GM18505 (cell line): ENCODE data around the gene ABLIM2.

Experiments
- ATAC-seq: cut with Tn5 transposase; IDR thresholded peaks from one replicate; pipeline ENCODE4 v1.9.1; 2021; ENCODE audit not compliant: unreplicated experiment
- POLR2A ChIP-seq: IDR thresholded peaks from 4 replicates; pipeline ENCODE4 v1.6.1; 2011; ENCODE audit warnings: borderline replicate concordance; ENCODE audit not compliant: insufficient read depth, insufficient read length; ENCODE audit errors: extremely low read depth

The ABLIM2 gene

DNA sequence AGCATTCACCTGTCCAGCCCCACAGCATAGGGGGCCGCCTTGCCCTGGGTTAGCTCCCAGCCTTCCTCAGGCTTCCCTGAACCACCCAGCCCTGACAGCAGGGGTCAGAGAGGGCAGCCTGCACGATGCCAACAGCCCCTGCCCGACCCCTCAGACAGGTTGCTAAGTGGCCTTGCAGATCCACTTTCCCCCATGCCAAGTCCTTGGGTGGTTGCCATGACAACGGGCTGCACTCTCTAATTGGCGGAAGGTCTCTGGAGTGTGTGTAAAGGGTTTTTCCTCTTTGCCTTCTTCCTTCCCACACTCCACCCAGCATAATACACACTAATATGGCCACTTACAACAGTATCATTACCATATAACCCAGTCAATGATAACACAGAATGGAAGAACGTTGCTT is 119.3 kb downstream of the ABLIM2 start:
- no peak for ATAC-seq

DNA sequence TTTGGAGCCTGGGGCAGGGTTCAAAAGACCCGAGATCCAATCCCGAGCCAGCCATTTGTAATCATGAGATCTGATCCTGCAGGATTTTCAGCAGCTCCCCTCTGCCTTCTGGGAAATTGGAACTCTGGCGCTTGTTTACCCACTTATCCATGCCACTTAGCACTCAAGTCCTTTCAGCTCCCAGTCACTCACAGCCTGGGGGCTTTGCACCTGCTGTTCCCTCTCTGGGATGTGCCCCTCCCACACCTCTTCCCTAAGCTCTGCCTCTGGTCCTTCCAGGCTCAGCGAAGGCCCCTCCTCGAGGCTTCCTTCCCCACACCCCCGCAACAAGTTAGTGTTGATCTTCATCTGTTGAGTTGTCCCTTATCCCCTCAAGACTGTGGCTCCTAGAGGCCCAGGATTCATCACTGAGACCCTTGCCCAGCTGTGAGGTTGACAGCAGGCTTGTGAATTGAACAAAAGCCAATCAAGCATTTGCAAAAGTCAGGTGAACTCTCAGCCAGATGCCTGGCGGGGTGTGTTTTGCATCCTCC is 119.8 kb downstream of the ABLIM2 start:
- no peak for TF ChIP-seq POLR2A
- no peak for ATAC-seq

More for the DNA sequence above, 119.3 kb downstream of the ABLIM2 start:
- TF ChIP-seq POLR2A, result no peak

DNA sequence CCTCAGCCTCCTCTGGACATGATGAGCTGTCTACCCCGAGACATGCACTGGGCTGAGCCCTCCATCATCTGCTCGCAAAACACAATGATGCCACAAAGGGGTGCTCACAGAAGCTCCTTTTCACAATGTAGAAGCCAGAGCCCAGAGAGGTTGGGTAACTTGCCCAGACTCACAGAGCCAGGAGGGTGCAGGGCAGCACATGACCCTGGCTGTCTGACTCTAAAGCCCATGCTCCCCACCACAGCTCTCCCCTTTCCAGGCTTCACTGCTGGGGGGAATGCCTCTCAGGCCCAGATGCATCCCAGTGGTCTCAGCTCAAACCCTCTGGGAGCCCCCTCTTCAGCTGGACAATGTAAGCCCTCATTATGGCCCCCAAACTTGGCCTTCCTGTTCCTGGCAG is 120.5 kb downstream of the ABLIM2 start:
- no peak for TF ChIP-seq POLR2A
- ATAC-seq, result no peak

DNA sequence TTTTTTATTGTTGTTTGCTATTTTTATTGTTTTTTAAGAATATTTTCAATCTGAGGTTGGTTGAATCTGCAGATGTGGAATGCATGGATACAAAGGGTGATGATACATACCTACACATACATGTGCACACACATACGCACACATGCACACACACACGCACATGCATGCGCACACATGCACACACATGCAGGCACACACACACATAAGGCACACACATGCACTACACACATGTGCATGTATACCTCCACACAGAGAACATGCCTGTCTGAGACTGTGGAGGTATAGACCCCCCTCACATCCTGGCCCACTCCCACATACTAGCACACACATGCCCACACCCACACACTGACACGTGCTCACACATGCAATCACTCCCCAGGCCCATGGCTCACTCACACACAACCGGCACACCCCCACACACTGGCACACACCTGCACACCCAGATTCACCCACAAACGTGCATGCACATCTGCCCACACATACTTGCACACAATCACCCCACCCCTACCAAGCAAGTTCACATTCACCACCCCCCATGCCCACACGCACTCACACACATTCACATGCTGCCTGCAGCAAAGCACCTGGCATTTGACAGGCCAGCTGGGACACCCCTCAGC is 121.4 kb downstream of the ABLIM2 start:
- TF ChIP-seq POLR2A, result no peak
- no peak for ATAC-seq

DNA sequence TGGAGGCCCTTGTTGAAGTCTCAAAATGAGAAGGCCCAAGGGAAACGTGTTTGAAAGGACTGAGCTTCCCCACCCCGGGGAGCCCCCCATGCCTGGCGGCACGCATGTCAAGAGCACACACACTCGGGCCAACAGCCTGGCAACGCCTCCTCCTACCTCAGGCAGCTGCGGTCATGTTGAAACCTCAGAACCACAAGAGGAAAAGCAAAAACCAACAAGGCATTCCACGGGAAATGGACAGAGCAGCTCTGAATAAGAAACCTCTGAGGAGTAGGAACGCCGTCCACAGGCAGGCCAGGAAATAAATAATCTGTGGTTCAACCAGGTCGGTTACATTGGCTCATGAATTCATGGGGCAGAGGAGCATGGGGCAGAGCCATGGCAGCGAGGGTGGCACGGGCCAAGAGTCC is 123.2 kb downstream of the ABLIM2 start:
- TF ChIP-seq POLR2A, result no peak
- no peak for ATAC-seq

DNA sequence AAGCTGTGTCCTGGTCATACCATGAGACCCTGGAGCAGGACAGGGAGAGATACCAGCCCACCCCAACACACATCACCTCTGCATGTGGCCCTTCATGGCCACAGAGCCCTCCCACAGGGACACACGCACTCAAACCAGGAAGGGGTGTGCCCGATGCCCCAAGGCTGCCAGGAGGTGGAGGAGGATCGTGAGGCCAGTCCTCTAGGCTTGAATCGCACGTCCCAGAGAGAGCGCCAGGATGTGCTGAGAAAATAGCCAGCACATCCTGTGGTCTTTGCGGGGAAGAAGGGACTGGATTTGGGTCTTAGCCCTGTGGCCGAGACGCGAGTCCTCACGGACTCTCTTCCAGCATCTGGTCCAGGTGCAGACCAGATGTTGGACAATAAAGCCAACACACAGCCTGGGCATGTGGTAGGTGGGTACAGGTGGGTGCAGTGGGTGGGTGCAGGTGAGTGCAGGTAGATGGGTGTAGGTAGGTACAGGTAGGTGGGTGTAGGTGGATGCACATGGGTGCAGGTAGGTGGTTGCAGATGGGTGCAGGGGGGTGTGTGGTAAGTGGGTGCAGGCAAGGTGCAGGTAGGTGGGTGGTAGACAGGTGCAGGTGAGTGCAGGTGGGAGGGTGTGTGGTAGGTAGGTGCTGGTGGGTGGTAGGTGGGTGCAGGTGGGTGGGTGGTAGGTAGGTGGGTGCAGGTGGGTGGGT is 124.6 kb downstream of the ABLIM2 start:
- no peak for ATAC-seq
- TF ChIP-seq POLR2A, result no peak

DNA sequence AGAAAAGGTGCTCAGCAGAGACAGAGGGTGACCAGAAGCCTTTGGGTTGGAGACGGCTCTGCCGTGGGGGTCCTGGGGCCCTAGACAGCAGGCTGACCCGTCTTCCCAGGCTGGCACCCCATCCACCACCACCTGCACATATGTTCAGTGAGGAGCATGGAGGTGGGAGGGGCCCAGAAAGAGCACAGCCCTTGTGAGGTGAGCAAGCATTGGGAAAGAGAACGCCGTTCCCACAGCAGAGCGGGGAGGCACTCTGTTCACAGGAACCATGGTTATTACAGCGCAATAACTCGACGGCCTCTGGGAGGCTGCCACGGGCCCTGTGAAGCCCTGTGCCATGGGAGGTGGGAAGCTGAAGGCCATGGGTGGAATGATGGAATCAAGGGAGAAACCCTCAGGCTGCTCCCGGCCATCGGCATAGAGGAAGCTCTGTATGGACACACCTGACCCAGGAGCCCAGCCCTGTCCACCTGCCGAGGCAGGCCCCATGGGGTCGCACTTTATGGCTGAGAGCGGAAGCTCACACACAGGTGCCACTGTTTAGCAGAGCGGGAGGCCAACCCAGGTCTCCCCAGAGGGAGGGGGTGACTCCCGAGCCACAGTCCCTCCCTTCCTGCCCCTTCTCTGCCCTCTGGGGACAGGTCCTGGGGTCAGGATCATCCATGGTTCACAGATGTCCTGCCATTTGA is 125.4 kb downstream of the ABLIM2 start:
- ATAC-seq, result no peak
- no peak for TF ChIP-seq POLR2A

DNA sequence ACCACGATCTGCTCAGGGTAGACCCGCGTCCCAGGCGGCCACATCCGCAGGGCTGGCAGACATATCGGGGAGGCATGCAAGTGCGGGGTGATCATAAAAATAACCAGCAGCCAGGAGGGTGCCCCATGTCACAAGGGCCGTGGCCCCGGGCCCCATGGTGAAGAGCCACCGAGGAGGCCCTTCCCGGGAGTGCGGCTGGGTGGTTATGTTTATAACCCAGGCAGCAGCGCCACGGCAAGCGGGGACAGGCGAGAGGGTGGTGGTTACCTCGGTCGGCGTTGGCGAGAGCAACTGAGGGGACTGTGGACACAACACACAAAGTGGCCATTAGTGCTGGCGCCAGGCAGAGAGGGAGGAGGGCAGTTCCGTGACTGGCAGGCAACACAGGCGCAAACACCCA is 126.2 kb downstream of the ABLIM2 start:
- TF ChIP-seq POLR2A, result no peak

DNA sequence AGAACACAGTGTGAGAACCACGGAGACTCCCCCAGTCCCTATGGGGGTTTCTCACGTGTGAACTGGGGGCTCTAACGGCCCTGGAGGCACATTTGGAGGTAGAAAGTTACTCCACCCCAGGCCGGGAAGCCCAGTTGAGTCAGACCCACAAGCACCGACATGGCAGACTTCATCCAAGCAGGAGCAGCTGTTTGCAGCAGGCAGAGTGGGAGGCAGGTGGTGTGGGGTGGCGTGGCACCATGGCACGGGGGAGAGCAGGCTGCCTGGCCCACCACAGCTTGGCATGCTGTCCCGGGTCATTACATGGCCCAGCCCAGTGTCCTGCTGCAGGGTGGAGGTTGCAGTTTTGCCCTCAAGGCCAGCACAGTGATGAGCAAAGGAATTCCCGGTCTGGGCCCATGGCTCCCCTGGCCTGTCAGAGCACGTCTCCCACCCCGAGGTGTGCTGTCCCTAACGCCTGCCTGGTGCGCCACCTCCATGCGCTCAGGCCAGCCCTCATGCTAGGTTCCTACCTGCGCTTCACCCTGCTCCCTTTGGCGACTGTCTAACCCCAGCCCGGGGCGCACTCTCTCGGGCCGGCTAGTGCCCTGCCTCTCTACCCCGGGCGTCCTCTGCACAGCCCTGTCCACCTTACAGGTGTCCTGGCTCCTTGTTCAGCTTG is 128.4 kb downstream of the ABLIM2 start:
- no peak for ATAC-seq
- TF ChIP-seq POLR2A, result no peak

More for the DNA sequence above, 126.2 kb downstream of the ABLIM2 start:
- no peak for ATAC-seq

DNA sequence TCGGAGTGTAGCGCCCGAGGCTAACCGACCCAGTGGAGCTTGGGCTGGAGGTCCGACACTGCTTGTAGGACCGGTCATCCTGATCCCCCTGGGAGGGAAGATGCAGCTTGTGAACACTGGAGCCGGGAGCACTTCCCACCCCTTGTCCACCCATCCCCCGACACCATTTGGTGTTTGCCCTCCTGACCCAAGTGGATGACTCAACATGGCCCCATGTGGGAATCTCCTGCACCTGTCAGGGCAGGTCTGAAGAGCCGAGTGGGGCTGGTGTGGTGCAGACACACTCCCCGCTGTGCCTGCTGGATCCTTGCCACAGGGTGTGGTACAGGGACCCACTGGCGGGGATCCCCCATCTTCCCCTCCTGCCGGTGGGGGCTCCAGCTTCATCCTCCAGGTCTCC is 128.9 kb downstream of the ABLIM2 start:
- no peak for ATAC-seq
- TF ChIP-seq POLR2A, result no peak

DNA sequence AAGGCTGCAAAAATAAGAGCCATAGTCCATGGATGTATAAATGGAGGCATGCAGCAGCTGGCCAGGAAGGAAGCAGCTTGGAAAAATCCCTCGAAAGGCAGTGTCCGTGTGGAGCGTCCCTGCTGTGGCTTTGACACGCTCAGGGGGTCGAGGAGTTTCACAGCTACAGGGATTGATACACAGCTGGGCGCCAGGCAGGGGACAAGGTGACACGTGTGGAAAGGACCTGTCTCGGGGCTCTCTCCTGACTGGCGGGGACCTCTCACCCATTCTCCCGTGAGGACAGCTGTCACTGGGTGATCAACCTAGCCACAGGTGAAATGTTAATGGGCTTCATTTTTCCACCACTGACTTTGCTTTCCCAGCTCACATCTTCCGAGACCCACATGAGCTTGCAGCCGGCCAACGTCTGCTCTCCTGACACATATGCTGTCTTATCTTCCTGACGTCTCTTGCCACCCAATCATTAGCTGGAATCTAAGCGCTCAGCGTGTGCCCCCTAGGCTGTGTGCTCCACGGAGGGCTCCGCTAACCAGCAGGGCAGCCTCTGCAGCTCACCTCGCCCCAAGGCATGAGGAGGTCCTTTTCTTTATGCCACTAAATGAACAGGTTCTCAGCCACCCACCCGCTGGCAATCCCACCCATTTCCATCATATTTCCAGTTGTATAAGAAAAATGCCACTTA is 129.6 kb downstream of the ABLIM2 start:
- TF ChIP-seq POLR2A, result no peak
- ATAC-seq, result no peak

DNA sequence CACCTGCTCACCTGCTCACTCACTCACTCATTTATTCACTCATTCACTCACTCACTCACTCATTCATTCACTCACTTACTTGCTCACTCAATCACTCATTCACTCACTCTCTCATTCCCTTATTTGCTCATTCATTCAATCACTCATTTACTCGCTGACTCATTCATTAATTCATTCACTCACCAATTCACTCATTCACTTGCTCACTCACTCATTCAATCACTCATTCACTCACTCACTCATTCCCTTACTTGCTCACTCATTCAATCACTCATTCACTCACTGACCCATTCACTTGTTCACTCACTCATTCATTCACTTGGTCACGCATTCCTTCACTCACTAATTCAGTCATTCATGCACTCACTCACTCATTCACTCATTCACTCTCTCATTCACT is 130.2 kb downstream of the ABLIM2 start:
- no peak for ATAC-seq
- TF ChIP-seq POLR2A, result no peak

DNA sequence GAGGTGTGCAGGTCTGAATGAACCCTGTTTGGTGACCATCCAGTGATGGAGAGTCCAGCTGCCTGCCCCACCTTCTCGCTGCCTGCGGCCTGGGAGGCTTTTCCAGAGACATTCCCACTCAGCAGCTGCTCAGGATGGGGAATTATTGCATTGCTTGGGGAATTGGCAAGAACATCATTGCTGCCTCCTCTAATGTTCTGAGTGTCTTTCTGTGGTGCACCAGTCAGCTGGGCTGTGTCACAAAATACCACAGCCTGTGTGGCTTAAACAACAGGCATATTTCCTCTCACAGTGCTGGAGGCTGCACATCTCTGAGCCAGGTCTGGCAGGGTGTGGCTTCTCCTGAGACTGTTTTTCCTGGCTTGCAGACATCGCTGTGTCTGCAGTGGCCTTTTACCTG is 132.2 kb downstream of the ABLIM2 start:
- no peak for ATAC-seq
- TF ChIP-seq POLR2A, result no peak
